Activated CD8-positive, alpha-beta memory T cell treated with anti-CD3 and anti-CD28 coated beads for 48 hours (primary cell): ENCODE results near the gene BCAS3.
"Not testable (repeated sequence)": the region's sequence is repeated elsewhere in the genome, so short reads cannot be mapped to it uniquely, and the experiment has no call there.

ENCODE experiments used
- DNase-seq, 3 experiments: peaks; one replicate each; pipeline ENCODE4 v3.0.0-alpha.2; 2020; ENCODE audit warnings: low read depth in 2 of 3, low spot score in 2 of 3

Gene BCAS3

DNA sequence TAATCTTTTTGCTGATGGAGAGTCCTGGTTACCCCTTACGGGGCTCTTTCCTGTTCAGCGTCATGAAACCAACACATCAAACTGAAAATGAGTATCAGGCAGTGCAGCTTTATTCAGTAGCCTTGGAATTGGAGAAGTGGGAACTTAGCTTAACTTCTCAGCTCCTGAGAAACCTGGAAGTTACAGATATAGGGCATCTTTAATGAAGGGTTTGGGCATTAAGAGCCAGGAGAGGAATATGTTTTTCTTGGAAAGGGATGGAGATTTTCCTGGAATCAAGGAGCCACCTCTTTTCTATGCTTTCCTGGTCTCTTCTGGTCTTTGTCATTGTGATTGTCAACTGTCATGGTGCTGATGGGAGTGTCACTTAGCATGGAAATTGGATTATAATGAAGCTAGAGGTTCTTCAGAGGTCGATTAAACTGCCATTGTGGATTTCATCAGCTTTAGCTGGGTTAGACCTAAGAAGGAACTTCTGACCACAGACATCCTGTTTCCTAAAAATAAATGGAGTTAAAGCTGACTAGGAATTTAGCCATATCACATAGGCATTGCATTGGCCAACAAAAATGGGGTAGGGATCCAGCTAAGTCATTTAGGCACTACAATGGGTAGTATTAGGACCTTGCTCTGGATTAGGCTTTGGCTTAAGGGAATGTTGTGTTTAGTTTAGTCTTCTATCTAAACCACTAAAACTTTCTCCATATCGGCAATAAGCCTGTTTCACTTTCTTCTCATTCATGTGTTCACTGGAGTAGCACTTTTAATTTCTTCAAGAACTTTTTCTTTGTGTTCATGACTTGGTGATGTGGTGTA, 186.4 kb downstream of the BCAS3 start:
- no peak for DNase-seq

DNA sequence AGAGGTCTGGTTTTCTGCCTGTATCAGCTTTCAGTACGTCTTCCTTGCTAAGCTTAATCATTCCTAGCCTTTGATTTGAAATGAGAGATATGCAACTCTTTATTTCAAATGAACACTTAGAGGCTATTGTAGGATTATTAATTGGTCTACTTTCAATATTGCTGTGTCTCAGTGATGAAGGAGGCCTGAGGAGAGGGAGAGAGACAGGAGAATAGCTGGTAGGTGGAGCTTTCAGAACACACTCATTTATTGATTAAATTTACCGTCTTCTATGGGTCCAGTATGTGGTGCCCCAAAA, 187.0 kb downstream of the BCAS3 start:
- DNase-seq, result no peak

DNA sequence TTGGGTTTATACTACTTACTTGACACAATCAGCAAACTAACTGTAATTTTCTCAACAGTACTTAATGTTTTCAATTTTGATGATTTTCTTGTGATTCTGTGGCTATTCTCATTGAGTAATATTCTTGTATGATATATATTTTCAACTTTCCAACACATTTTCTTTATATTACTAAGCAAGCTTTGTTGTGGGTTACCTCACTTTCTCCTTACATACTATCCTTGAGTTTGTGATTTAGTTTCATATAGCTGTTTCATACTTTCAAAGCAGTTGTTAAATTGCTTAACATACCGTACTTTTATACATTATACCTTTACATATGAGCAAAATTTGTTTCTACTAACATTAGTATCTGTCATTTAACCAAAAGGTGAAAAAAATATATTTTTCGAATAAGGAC, 197.1 kb downstream of the BCAS3 start:
- DNase-seq, result no peak

GRCh38 chr17:60886731-60887613, 209.3 kb downstream of the BCAS3 start:
- not testable (repeated sequence) for DNase-seq

- DNase-seq, result no peak
Observed at GRCh38 chr17:60887614-60888028, 210.0 kb downstream of the BCAS3 start.

GRCh38 chr17:60888812-60889709, 211.4 kb downstream of the BCAS3 start:
- DNase-seq, result no peak

DNA sequence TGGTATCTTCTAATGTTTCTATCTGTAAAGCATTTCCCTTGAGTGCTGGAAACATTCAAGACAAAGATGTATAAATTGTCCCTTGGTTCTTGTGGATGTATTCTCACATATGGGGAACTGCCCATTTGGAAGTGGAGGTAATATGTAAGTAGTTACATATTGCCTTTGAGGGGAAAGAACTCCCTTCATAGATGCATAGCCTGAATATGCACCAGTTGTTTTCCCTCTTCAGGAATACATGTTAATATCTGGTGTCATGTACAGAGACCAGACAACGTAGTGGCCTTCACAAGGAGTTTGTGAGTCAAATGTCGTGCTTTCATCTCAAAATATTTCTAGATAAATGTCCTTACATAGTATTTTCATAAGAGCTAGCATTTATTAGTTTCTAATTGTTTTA, 213.5 kb downstream of the BCAS3 start:
- DNase-seq, result no peak

DNA sequence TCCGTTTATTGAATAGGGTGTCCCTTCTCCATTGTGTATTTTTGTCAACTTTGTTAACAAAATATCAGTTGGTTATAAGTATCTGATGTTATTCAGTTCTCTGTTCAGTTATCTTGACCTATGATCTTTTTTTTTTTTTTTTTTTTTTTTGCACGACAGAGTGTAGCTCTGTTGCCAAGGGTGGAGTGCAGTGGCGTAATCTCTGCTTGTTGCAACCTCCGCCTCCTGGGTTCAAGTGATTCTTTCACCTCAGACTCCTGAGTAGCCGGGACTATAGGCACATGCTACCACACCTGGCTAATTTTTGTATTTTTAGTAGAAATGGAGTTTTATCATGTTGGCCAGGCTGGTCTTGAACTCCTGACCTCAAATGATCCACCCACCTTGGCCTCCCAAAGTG, 215.8 kb downstream of the BCAS3 start:
- no peak for DNase-seq

- no peak for DNase-seq
Observed at GRCh38 chr17:60896996-60897395, 219.3 kb downstream of the BCAS3 start.

DNA sequence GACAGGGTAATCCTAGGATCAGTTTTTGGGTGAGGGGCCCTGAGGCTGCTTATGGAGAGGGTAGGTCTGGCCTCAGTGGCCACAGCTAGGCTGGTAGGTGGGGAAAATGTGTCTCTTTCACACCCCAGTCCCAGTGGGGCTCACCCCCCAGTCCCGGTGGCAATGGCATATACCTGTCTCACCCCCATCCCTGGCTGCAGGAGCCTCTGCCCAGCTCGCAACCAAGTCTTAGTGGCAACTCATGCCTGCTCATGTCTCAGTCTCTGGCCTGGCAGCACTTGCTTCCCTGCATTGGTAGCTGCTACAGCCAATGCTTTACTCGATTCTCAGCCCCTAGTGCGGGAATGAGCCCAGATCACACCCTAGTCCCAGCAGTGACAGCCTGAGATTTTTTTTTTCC, 221.5 kb downstream of the BCAS3 start:
- no peak for DNase-seq

DNA sequence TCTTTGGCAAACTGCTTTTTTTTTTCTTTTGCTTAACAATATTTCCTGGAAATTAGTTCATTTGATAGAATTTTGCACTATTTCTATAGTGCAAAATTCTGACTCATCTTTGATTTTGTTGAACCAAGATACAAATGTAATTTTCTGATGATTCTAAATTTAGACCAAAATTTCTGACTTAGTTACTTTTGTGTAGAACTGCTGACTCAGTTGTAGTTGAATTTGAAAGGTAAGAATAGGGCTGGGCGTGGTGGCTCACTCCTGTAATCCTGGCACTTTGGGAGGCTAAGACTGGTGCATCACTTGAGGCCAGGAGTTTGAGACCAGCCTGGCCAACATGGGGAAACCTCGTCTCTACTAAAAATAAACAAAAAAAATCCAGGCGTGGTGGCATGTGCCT, 223.0 kb downstream of the BCAS3 start:
- no peak for DNase-seq

DNA sequence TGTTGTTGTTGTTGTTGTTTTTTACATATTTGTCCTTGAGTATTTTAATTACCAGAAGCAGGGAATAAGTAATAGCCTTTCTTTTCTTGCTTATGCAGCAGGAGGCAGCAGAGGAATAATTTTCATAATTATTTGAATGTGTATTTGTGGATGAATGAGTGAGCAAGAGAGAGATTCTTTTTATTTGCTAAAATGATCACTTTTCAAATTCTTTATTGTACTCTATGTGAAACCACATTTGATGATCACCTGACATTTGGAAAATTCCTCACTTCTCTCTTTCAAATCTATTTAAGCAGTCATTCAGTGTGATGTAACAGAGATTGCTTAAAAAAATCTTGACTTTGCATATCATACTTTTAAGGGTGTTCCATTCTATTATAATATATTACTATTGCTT, 223.6 kb downstream of the BCAS3 start:
- no peak for DNase-seq

GRCh38 chr17:60901806-60902205, 224.2 kb downstream of the BCAS3 start:
- DNase-seq, result no peak

- DNase-seq, result no peak
Observed at GRCh38 chr17:60902399-60902798, 224.7 kb downstream of the BCAS3 start.

DNA sequence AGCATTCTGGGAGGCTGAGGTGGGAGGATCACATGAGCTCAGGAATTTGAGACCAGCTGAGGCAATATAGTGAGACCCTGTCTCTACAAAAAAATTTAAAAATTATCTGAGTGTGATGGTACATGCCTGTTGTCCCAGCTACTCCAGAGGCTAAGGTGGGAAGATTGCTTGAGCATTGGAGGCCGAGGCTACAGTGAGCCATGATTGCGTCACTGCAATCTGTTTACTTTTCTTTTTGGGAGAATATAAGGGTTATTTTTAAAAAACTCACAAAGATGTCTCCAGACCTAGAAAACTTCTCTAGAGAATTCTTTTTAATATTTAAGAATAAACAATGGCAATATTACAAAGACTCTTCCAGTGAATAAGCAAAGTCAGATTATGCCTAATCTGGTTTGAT, 226.9 kb downstream of the BCAS3 start:
- no peak for DNase-seq

GRCh38 chr17:60905709-60906108, 228.1 kb downstream of the BCAS3 start:
- no peak for DNase-seq

DNA sequence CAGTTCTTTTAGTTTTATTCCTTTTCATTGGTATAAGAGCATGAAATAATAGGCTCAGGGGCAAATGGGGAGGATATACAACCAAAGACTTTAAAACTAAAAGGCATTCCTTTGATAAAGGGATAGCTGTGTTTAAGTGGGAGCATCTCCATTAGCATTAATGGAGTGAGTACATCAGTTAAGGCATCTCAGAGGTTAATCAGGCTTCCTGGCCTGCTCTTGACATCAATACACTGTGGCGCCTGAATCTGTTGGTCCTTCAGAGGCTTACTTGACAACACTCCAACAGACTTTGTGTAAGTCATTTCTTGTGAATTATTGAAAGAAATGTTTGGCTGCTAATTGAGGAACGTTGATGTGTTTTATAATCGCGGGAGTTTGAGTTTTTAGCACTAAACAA, 230.7 kb downstream of the BCAS3 start:
- no peak for DNase-seq

DNA sequence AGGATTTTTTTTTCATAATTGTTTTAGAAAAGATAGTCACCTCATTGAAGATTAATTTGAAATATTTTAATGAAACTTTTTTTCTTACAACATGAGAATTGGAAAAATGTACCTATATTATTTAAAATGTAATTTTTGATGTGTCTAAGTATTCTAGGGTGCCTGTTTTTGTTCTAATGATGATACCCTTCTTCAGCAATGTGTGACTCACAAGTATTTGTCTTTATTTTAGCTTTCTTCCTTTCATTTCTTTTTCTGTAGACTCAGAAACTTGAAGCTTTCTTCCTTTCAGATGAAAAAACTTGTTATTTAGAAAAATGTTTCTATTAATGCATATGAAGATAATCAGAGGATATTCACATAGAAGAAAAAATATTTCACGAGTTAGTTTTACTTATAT, 231.8 kb downstream of the BCAS3 start:
- DNase-seq, result no peak

- DNase-seq, result no peak
Observed at GRCh38 chr17:60910415-60910814, 232.8 kb downstream of the BCAS3 start.

GRCh38 chr17:60914078-60914477, 236.4 kb downstream of the BCAS3 start:
- DNase-seq, result no peak

GRCh38 chr17:60916043-60916442, 238.4 kb downstream of the BCAS3 start:
- no peak for DNase-seq

DNA sequence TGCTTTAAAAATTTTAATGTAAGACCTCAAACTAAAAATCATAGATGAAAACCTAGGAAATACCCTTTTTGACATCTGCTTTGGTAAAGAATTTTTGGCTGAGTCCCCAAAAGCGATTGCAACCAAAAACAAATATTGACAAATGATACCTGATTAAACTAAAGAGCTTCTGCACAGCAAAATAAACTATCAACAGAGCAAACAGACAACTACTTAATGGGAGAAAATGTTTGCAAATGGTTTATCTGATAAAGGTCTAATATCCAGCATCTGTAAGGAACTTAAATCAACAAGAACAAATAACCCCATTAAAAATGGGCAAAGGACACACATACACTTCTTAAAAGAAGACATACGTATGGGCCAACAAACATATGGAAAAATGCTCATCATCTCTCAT, 242.5 kb downstream of the BCAS3 start:
- DNase-seq, result no peak
